Muscle layer of duodenum (tissue), 2 donors: ENCODE measurements around the gene FGF2.
"Not testable (repeated sequence)": the region's sequence is repeated elsewhere in the genome, so short reads cannot be mapped to it uniquely, and the experiment has no call there.

Source experiments
- H3K27ac ChIP-seq: one replicate; pipeline ENCODE4 v1.7.0; 2013; ENCODE audit warnings: mild to moderate bottlenecking, low read length
- H3K27me3 ChIP-seq: one replicate; pipeline ENCODE4 v1.7.0; 2013; ENCODE audit warnings: low read depth, mild to moderate bottlenecking, control low read depth, low read length
- H3K36me3 ChIP-seq, 2 donors: one replicate each; pipeline ENCODE4 v1.7.0; 2013; ENCODE audit warnings: low read length in 2 of 2, control low read depth in 1 of 2, mild to moderate bottlenecking in 1 of 2; ENCODE audit not compliant: insufficient read depth in 2 of 2, control insufficient read depth in 1 of 2
- H3K4me1 ChIP-seq, 2 donors: one replicate each; pipeline ENCODE4 v1.7.0; 2013; ENCODE audit warnings: low read length in 2 of 2, mild to moderate bottlenecking in 2 of 2, control low read depth in 1 of 2, moderate library complexity in 1 of 2; ENCODE audit not compliant: insufficient read depth in 2 of 2, control insufficient read depth in 1 of 2
- H3K4me3 ChIP-seq, 2 donors: one replicate each; pipeline ENCODE4 v1.7.0; 2013; ENCODE audit warnings: low read length in 2 of 2, low read depth in 1 of 2, mild to moderate bottlenecking in 1 of 2
- H3K9me3 ChIP-seq, 2 donors: one replicate each; pipeline ENCODE4 v1.7.0; 2013; ENCODE audit warnings: low read length in 2 of 2, control low read depth in 1 of 2, mild to moderate bottlenecking in 1 of 2; ENCODE audit not compliant: control insufficient read depth in 1 of 2
- donor health status: healthy.

FGF2 gene

GRCh38 chr4:122914292-122914904 lies 87.8 kb downstream of the FGF2 start:
- Histone ChIP-seq H3K36me3 (no peaks in the 10 kb centered on the region), H3K27me3 (no peaks in the 10 kb centered on the region), H3K4me3 (no peak overlapping the region), H3K4me1 (no peaks in the 10 kb centered on the region), H3K9me3 (no peaks in the 10 kb centered on the region), H3K27ac (no peak overlapping the region)

GRCh38 chr4:122914938-122915337 lies 88.3 kb downstream of the FGF2 start:
- H3K27me3 ChIP-seq: no peaks in the 10 kb centered on the region
- H3K27ac ChIP-seq: no peak overlapping the region
- no peaks in the 10 kb centered on the region for H3K9me3 ChIP-seq
- H3K4me3 ChIP-seq: no peak overlapping the region
- H3K4me1 ChIP-seq: no peaks in the 10 kb centered on the region
- H3K36me3 ChIP-seq: no peaks in the 10 kb centered on the region

- no peaks in the 10 kb centered on the region for H3K36me3 ChIP-seq
- H3K9me3 ChIP-seq: no peaks in the 10 kb centered on the region
- no peak overlapping the region for H3K4me3 ChIP-seq
- peaks cover 0 to 3% of the 10 kb centered on the region in 2 donors for H3K4me1 ChIP-seq
- no peaks in the 10 kb centered on the region for H3K27me3 ChIP-seq
- no peak overlapping the region for H3K27ac ChIP-seq
Measured at GRCh38 chr4:122917731-122918130, 91.1 kb downstream of the FGF2 start.

GRCh38 chr4:122920473-122920872 lies 93.8 kb downstream of the FGF2 start:
- H3K4me3 ChIP-seq: no peak overlapping the region
- H3K27ac ChIP-seq: no peak overlapping the region
- H3K9me3 ChIP-seq: no peaks in the 10 kb centered on the region
- H3K36me3 ChIP-seq: no peaks in the 10 kb centered on the region
- H3K4me1 ChIP-seq: peaks cover 7 to 12% of the 10 kb centered on the region in 2 donors
- H3K27me3 ChIP-seq: no peaks in the 10 kb centered on the region

- H3K9me3 ChIP-seq: no peaks in the 10 kb centered on the region
- peak overlapping the region; percentile 97 to 99 for H3K4me3 ChIP-seq
- H3K27ac ChIP-seq: peak overlapping the region; percentile 74
- H3K4me1 ChIP-seq: peaks cover 7 to 12% of the 10 kb centered on the region in 2 donors
- no peaks in the 10 kb centered on the region for H3K36me3 ChIP-seq
- H3K27me3 ChIP-seq: no peaks in the 10 kb centered on the region
Measured at GRCh38 chr4:122921300-122921699, 94.7 kb downstream of the FGF2 start.

GRCh38 chr4:122921971-122922876 lies 95.6 kb downstream of the FGF2 start, which contains the start of gene NUDT6:
Gene NUDT6, minus strand, starts transcription at chr4:122922597. Its CDS starts 25 bp downstream, at chr4:122922572.
- no peaks in the 10 kb centered on the region for H3K9me3 ChIP-seq
- peak within 1 kb of the TSS; percentile 74 for H3K27ac ChIP-seq
- H3K4me3 ChIP-seq: peak within 1 kb of the TSS; percentile 97 to 99
- no peaks in the 10 kb centered on the region for H3K36me3 ChIP-seq
- no peaks in the 10 kb centered on the region for H3K27me3 ChIP-seq
- peaks cover 7 to 12% of the 10 kb centered on the region in 2 donors for H3K4me1 ChIP-seq

- H3K27me3 ChIP-seq: no peaks in the 10 kb centered on the region
- no peaks in the 10 kb centered on the region for H3K36me3 ChIP-seq
- H3K4me1 ChIP-seq: peaks cover 7 to 12% of the 10 kb centered on the region in 2 donors
- peak overlapping the region; percentile 97 to 99 for H3K4me3 ChIP-seq
- no peaks in the 10 kb centered on the region for H3K9me3 ChIP-seq
- peak overlapping the region; percentile 74 for H3K27ac ChIP-seq
Measured at GRCh38 chr4:122922877-122923511, 96.4 kb downstream of the FGF2 start.

GRCh38 chr4:122928930-122929329 lies 102.3 kb downstream of the FGF2 start:
- Histone ChIP-seq H3K27ac (no peak overlapping the region), H3K27me3 (no peaks in the 10 kb centered on the region), H3K9me3 (no peaks in the 10 kb centered on the region), H3K36me3 (peaks cover under 1 to 4% of the 10 kb centered on the region in 2 donors), H3K4me1 (peaks cover 4 to 7% of the 10 kb centered on the region in 2 donors), H3K4me3 (no peak overlapping the region)

- Histone ChIP-seq H3K36me3 (peaks cover 15 to 18% of the 10 kb centered on the region in 2 donors), H3K27me3 (no peaks in the 10 kb centered on the region), H3K27ac (no peak overlapping the region), H3K4me3 (no peak overlapping the region), H3K9me3 (no peaks in the 10 kb centered on the region), H3K4me1 (no peaks in the 10 kb centered on the region)
Measured at GRCh38 chr4:122930862-122931261, 104.2 kb downstream of the FGF2 start.

- peaks cover 18 to 22% of the 10 kb centered on the region in 2 donors for H3K36me3 ChIP-seq
Measured at GRCh38 chr4:122932763-122933162, 106.1 kb downstream of the FGF2 start.

GRCh38 chr4:122945136-122945535 lies 118.5 kb downstream of the FGF2 start:
- not testable (repeated sequence) for H3K9me3 ChIP-seq, H3K27me3 ChIP-seq, H3K4me1 ChIP-seq, H3K27ac ChIP-seq, H3K4me3 ChIP-seq
- H3K36me3 ChIP-seq: peaks cover 8 to 29% of the 10 kb centered on the region in 2 donors

More at GRCh38 chr4:122932763-122933162, 106.1 kb downstream of the FGF2 start:
- Histone ChIP-seq H3K9me3 (no peaks in the 10 kb centered on the region), H3K4me3 (no peak overlapping the region), H3K27me3 (no peaks in the 10 kb centered on the region), H3K4me1 (no peaks in the 10 kb centered on the region), H3K27ac (no peak overlapping the region)
